MM.1S (cell line): ENCODE measurements around the gene HMX2.

Experiments
- DNase-seq: peaks from one replicate; pipeline ENCODE4 v3.0.0-alpha.2; 2015
- H2AFZ ChIP-seq: fragments of 300-600 bp; sonication (generic); 2 replicates; pipeline ENCODE4 v1.6.0; 2016; ENCODE audit warnings: antibody characterized with exemption, low read length
- H3F3A ChIP-seq: fragments of 300-600 bp; sonication (generic); 2 replicates; pipeline ENCODE4 v1.6.1; 2016; ENCODE audit warnings: mild to moderate bottlenecking, antibody characterized with exemption, low read length, moderate library complexity, mixed read lengths; ENCODE audit not compliant: insufficient read depth
- H3K27ac ChIP-seq: fragments of 300-600 bp; sonication (generic); 2 replicates; pipeline ENCODE4 v1.5.1; 2016; ENCODE audit warnings: mild to moderate bottlenecking, low read length
- H3K27me3 ChIP-seq: fragments of 300-600 bp; sonication (generic); replicated peaks from 2 replicates; pipeline ENCODE4 v1.6.0; 2016; ENCODE audit warnings: low read length; ENCODE audit not compliant: insufficient read depth
- H3K36me3 ChIP-seq: fragments of 300-600 bp; sonication (generic); replicated peaks from 2 replicates; pipeline ENCODE4 v1.6.1; 2016; ENCODE audit warnings: mild to moderate bottlenecking, low read length, mixed read lengths; ENCODE audit not compliant: insufficient read depth
- H3K4me1 ChIP-seq: fragments of 300-600 bp; sonication (generic); 2 replicates; pipeline ENCODE4 v1.6.1; 2016; ENCODE audit warnings: low read length, mixed read lengths
- H3K4me2 ChIP-seq: fragments of 300-600 bp; sonication (generic); 2 replicates; pipeline ENCODE4 v1.6.0; 2016; ENCODE audit warnings: low read depth, low read length
- H3K4me3 ChIP-seq: fragments of 300-600 bp; sonication (generic); 2 replicates; pipeline ENCODE4 v1.5.1; 2016; ENCODE audit warnings: low read length, mixed read lengths
- H3K79me2 ChIP-seq: fragments of 300-600 bp; sonication (generic); 2 replicates; pipeline ENCODE4 v1.6.1; 2016; ENCODE audit warnings: mixed run types, low read length, mixed read lengths
- H3K9ac ChIP-seq: fragments of 300-600 bp; sonication (generic); 2 replicates; pipeline ENCODE4 v1.6.1; 2016; ENCODE audit warnings: low read length, mixed read lengths
- H3K9me2 ChIP-seq: fragments of 300-600 bp; sonication (generic); replicated peaks from 2 replicates; pipeline ENCODE4 v1.6.1; 2016; ENCODE audit warnings: mild to moderate bottlenecking, low read length, mixed read lengths; ENCODE audit not compliant: insufficient read depth
- H3K9me3 ChIP-seq: fragments of 300-600 bp; sonication (generic); replicated peaks from 2 replicates; pipeline ENCODE4 v1.6.1; 2016; ENCODE audit warnings: mild to moderate bottlenecking, low read length, mixed read lengths; ENCODE audit not compliant: insufficient read depth
- H4K20me1 ChIP-seq: fragments of 300-600 bp; sonication (generic); 2 replicates; pipeline ENCODE4 v1.6.1; 2016; ENCODE audit warnings: mild to moderate bottlenecking, low read length, moderate library complexity, mixed read lengths; ENCODE audit not compliant: insufficient read depth
- CTCF ChIP-seq: fragments of 300-600 bp; sonication (generic); IDR thresholded peaks from 2 replicates; pipeline ENCODE4 v1.5.1; 2016; ENCODE audit warnings: antibody characterized with exemption, low read length, mixed read lengths
- EZH2 ChIP-seq: fragments of 300-600 bp; sonication (generic); optimal IDR thresholded peaks from 2 replicates; pipeline ENCODE3; 2017; ENCODE audit warnings: low read depth, mild to moderate bottlenecking, antibody characterized with exemption, low read length, mixed read lengths
- EZH2phosphoT487 ChIP-seq: fragments of 300-600 bp; sonication (generic); IDR thresholded peaks from 2 replicates; pipeline ENCODE4 v1.6.1; 2018; ENCODE audit warnings: antibody characterized with exemption, low read length

The HMX2 gene

GRCh38 chr10:123102673-123103072, 45.3 kb upstream of the HMX2 start:
- TF ChIP-seq EZH2phosphoT487 (no peak), EZH2 (no peak), CTCF (no peak)

GRCh38 chr10:123103944-123104343, 44.0 kb upstream of the HMX2 start:
- H3K36me3 ChIP-seq, result no peaks in the 10 kb centered on the region
- TF ChIP-seq EZH2, result no peak
- TF ChIP-seq EZH2phosphoT487, result no peak
- TF ChIP-seq CTCF, result no peak
- H3K9ac ChIP-seq, result no peak overlapping the region
- no peak overlapping the region for H3K4me2 ChIP-seq
- no peaks in the 10 kb centered on the region for H4K20me1 ChIP-seq
- no peaks in the 10 kb centered on the region for H3K27me3 ChIP-seq
- H3F3A ChIP-seq, result no peaks in the 10 kb centered on the region
- no peaks in the 10 kb centered on the region for H3K4me1 ChIP-seq
- no peaks in the 10 kb centered on the region for H3K79me2 ChIP-seq
- no peak for DNase-seq
- H3K27ac ChIP-seq, result no peak overlapping the region
- H3K4me3 ChIP-seq, result no peak overlapping the region
- H2AFZ ChIP-seq, result no peak overlapping the region
- no peaks in the 10 kb centered on the region for H3K9me3 ChIP-seq
- no peaks in the 10 kb centered on the region for H3K9me2 ChIP-seq

More at GRCh38 chr10:123102673-123103072, 45.3 kb upstream of the HMX2 start:
- Histone ChIP-seq H3F3A (no peaks in the 10 kb centered on the region), H3K4me2 (no peak overlapping the region), H3K36me3 (no peaks in the 10 kb centered on the region), H3K9me2 (no peaks in the 10 kb centered on the region), H3K4me1 (no peaks in the 10 kb centered on the region), H4K20me1 (no peaks in the 10 kb centered on the region), H2AFZ (no peak overlapping the region), H3K9me3 (no peaks in the 10 kb centered on the region), H3K27ac (no peak overlapping the region), H3K4me3 (no peak overlapping the region), H3K79me2 (no peaks in the 10 kb centered on the region), H3K27me3 (no peaks in the 10 kb centered on the region), H3K9ac (no peak overlapping the region)
- DNase-seq, result no peak

- Histone ChIP-seq H3K9me2 (no peaks in the 10 kb centered on the region), H3K79me2 (no peaks in the 10 kb centered on the region), H3K27me3 (no peaks in the 10 kb centered on the region), H3K27ac (no peak overlapping the region), H3K4me3 (no peak overlapping the region), H3K4me2 (no peak overlapping the region), H3K36me3 (no peaks in the 10 kb centered on the region), H2AFZ (no peak overlapping the region), H3F3A (no peaks in the 10 kb centered on the region), H3K9me3 (no peaks in the 10 kb centered on the region), H4K20me1 (no peaks in the 10 kb centered on the region), H3K9ac (no peak overlapping the region), H3K4me1 (no peaks in the 10 kb centered on the region)
- TF ChIP-seq EZH2 (no peak), CTCF (no peak), EZH2phosphoT487 (no peak)
- no peak for DNase-seq
Observed at GRCh38 chr10:123109466-123109865, 38.5 kb upstream of the HMX2 start.
